Measurements from ENCODE around the gene SLC9A9. TPM values are rescaled to one million over a fixed set of nuclear protein-coding genes. Genes with fewer than 3 reads are reported as not detected.

SLC9A9 gene
- total and polyA plus RNA-seq, 12 donors, result 1.3 to 8.4 (median 3.0) TPM

GRCh38 chr3:143414571-143415253, 433.6 kb downstream of the SLC9A9 start:
- intact Hi-C loops (cut with DNase I), result no loop called here
- H3K9me3 ChIP-seq, result peaks cover 0 to 10% (median 0%) of the 10 kb centered on the region in 11 donors
- no peaks in the 10 kb centered on the region for H3K27me3 ChIP-seq
- H3K27ac ChIP-seq, result no peak overlapping the region
- TF ChIP-seq, protein P1, sequence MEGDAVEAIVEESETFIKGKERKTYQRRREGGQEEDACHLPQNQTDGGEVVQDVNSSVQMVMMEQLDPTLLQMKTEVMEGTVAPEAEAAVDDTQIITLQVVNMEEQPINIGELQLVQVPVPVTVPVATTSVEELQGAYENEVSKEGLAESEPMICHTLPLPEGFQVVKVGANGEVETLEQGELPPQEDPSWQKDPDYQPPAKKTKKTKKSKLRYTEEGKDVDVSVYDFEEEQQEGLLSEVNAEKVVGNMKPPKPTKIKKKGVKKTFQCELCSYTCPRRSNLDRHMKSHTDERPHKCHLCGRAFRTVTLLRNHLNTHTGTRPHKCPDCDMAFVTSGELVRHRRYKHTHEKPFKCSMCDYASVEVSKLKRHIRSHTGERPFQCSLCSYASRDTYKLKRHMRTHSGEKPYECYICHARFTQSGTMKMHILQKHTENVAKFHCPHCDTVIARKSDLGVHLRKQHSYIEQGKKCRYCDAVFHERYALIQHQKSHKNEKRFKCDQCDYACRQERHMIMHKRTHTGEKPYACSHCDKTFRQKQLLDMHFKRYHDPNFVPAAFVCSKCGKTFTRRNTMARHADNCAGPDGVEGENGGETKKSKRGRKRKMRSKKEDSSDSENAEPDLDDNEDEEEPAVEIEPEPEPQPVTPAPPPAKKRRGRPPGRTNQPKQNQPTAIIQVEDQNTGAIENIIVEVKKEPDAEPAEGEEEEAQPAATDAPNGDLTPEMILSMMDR (IDR thresholded peaks at IDR 0.05), result no peak
- no peaks in the 10 kb centered on the region for H3K4me1 ChIP-seq
- DNase-seq (no peak), ATAC-seq (no peak)
- H3K36me3 ChIP-seq, result no peaks in the 10 kb centered on the region
- WGBS, 2 donors, result 51 to 54% methylated on average over 2 of the region's 2 CpGs
- H3K4me3 ChIP-seq, result no peak overlapping the region

DNA sequence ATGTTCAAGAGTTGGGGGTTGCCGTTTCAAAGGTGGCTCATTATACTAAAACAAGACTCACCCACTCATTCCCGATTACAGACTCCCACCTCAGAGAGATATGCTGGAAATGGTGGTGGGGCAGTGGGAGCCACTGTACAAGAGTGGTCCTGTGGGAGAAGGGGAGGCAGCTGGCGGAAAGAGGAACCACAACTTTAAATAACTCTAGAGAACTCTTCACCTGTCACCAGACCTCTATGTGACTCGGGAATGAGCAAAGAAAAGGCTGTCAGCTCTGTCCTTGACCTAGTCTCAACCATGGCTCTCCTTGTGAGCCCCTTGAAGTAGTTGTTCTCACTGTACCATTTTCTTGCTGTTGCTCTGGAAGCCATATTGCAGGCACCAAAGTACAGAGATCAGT, 434.9 kb downstream of the SLC9A9 start:
- H3K4me3 ChIP-seq, result no peak overlapping the region
- no peak for DNase-seq
- ATAC-seq, result no peak
- TF ChIP-seq, protein P1 (IDR thresholded peaks at IDR 0.05), result no peak
- no peaks in the 10 kb centered on the region for H3K27me3 ChIP-seq
- H3K27ac ChIP-seq, result no peak overlapping the region
- WGBS, 2 donors, result 70 to 74% methylated on average over 4 of the region's 4 CpGs
- no peaks in the 10 kb centered on the region for H3K4me1 ChIP-seq
- intact Hi-C loops (cut with DNase I), result no loop called here
- H3K36me3 ChIP-seq, result no peaks in the 10 kb centered on the region
- H3K9me3 ChIP-seq, result peaks cover 0 to 10% (median 0%) of the 10 kb centered on the region in 11 donors

GRCh38 chr3:143412084-143412483, 436.2 kb downstream of the SLC9A9 start:
- ATAC-seq, result no peak
- TF ChIP-seq, protein P1 (IDR thresholded peaks at IDR 0.05), result no peak
- DNase-seq, result no peak
- Histone ChIP-seq H3K27ac (no peak overlapping the region), H3K4me3 (no peak overlapping the region), H3K9me3 (peaks cover 0 to 10% (median 0%) of the 10 kb centered on the region in 11 donors), H3K27me3 (no peaks in the 10 kb centered on the region), H3K4me1 (no peaks in the 10 kb centered on the region), H3K36me3 (no peaks in the 10 kb centered on the region)
- intact Hi-C loops (cut with DNase I), result no loop called here
- WGBS, 2 donors, result 94% methylated on average over 3 of the region's 3 CpGs

DNA sequence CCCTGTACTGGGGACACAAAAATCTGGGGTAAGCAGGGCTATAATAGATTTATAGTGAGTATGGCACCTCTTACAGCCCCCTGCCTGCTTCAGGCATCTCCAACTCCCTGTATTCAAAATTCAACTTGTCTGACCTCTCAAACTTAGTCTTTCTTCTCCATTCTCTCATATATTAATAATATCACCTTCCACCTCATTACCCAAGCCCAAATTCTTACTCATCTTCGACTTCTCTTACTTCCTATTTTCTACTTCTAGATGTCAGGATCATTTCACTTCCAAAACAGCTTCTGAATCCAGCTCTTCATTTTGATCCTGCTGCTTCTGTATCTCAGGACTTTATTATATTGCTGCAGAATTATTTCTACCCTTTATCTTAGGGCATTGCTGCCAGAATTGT, 438.0 kb downstream of the SLC9A9 start:
- no peak overlapping the region for H3K27ac ChIP-seq
- peaks cover 0 to 3% (median 0%) of the 10 kb centered on the region in 11 donors for H3K9me3 ChIP-seq
- intact Hi-C loops (cut with DNase I), result no loop called here
- no peaks in the 10 kb centered on the region for H3K36me3 ChIP-seq
- ATAC-seq, result no peak
- no peaks in the 10 kb centered on the region for H3K4me1 ChIP-seq
- TF ChIP-seq, protein P1 (IDR thresholded peaks at IDR 0.05), result no peak
- no peaks in the 10 kb centered on the region for H3K27me3 ChIP-seq
- no peak overlapping the region for H3K4me3 ChIP-seq
- 83 to 93% methylated on average over 1 of the region's 1 CpG for WGBS, 2 donors
- DNase-seq, result no peak

Data from heart right ventricle (tissue), 16 donors.